T-cell (primary cell): ENCODE results near the gene GIMAP1. TPM values are rescaled to one million over a fixed set of nuclear protein-coding genes. Genes with fewer than 3 reads are reported as not detected.
"Not testable (repeated sequence)": the region's sequence is repeated elsewhere in the genome, so short reads cannot be mapped to it uniquely, and the experiment has no call there.

Experiments used
- ATAC-seq, 4 experiments: fragments of 200-7000 bp in 3 of 4; fragments of 150-1000 bp in 1 of 4; cut with Tn5 transposase; replicated peaks in 1 of 4; 1 replicate in 3 of 4; 2 replicates in 1 of 4; pipeline ENCODE4 v1.10.0; 2021; ENCODE audit warnings: moderate library complexity in 3 of 4, mild to moderate bottlenecking in 2 of 4, moderate number of reproducible peaks in 1 of 4
- CTCF ChIA-PET, 2 donors: fragments of 300-600 bp; sonication (Branson Sonifier 250); formaldehyde crosslinking; loops; one replicate each; lab custom pipeline; 2022; ENCODE audit warnings: antibody characterized with exemption in 2 of 2; lab: Charles Lee
- POLR2A ChIA-PET, 2 donors: fragments of 300-600 bp; sonication (Branson Sonifier 250); formaldehyde crosslinking; loops; one replicate each; lab custom pipeline; 2022; ENCODE audit warnings: antibody characterized with exemption in 2 of 2; lab: Charles Lee
- DNase-seq, 35 experiments: peaks; one replicate each; pipeline versions ENCODE4 v3.0.0 to v3.0.0-alpha.2; 2013 to 2023
- H3K27ac ChIP-seq: one replicate; pipeline ENCODE4 v1.5.1; 2013; ENCODE audit warnings: low read length
- H3K27me3 ChIP-seq, 2 experiments: replicated peaks in 1 of 2; 1 replicate in 1 of 2; 2 replicates in 1 of 2; pipeline versions ENCODE4 v1.6.1 to v1.7.0; 2013; ENCODE audit warnings: low read length in 1 of 2, mixed read lengths in 1 of 2; ENCODE audit not compliant: control insufficient read depth in 2 of 2, insufficient read depth in 2 of 2; ENCODE audit errors: extremely low read depth in 1 of 2
- H3K36me3 ChIP-seq, 2 donors: 1 replicate in 1 of 2; 2 replicates in 1 of 2; pipeline versions ENCODE4 v1.6.1 to v1.7.0; 2013; ENCODE audit warnings: low read length in 1 of 2; ENCODE audit not compliant: control insufficient read depth in 2 of 2, insufficient read depth in 1 of 2; ENCODE audit errors: extremely low read depth in 1 of 2
- H3K4me1 ChIP-seq, 2 experiments: 1 replicate in 1 of 2; 2 replicates in 1 of 2; pipeline versions ENCODE4 v1.6.1 to v1.7.0; 2013; ENCODE audit warnings: low read length in 2 of 2, mixed read lengths in 1 of 2; ENCODE audit not compliant: insufficient read depth in 2 of 2, control insufficient read depth in 1 of 2; ENCODE audit errors: extremely low read depth in 1 of 2
- H3K4me3 ChIP-seq, 2 donors: 1 replicate in 1 of 2; 2 replicates in 1 of 2; pipeline versions ENCODE4 v1.5.1 to v1.7.0; 2013; ENCODE audit warnings: mild to moderate bottlenecking in 2 of 2, low read length in 1 of 2, moderate library complexity in 1 of 2; ENCODE audit not compliant: control insufficient read depth in 1 of 2; ENCODE audit errors: extremely low read depth in 1 of 2
- H3K9me3 ChIP-seq: 2 replicates; pipeline ENCODE4 v1.7.0; 2013
- H3K27ac Mint-ChIP-seq, 2 donors: one replicate each; pipeline ENCODE4 v1.8.0; 2020 to 2021; ENCODE audit warnings: mild to moderate bottlenecking in 2 of 2, mixed read lengths in 2 of 2
- H3K27me3 Mint-ChIP-seq, 2 donors: one replicate each; pipeline ENCODE4 v1.8.0; 2021 to 2022; ENCODE audit warnings: mixed read lengths in 2 of 2
- H3K36me3 Mint-ChIP-seq: one replicate; pipeline ENCODE4 v1.8.0; 2021; ENCODE audit warnings: mixed read lengths
- H3K4me1 Mint-ChIP-seq, 3 donors: one replicate each; pipeline ENCODE4 v1.8.0; 2020 to 2022; ENCODE audit warnings: mixed read lengths in 3 of 3, mild to moderate bottlenecking in 1 of 3
- H3K4me3 Mint-ChIP-seq, 3 donors: one replicate each; pipeline ENCODE4 v1.8.0; 2020 to 2022; ENCODE audit warnings: mild to moderate bottlenecking in 3 of 3, mixed read lengths in 3 of 3, moderate library complexity in 3 of 3
- H3K9me3 Mint-ChIP-seq, 3 donors: one replicate each; pipeline ENCODE4 v1.8.0; 2020 to 2022; ENCODE audit warnings: mixed read lengths in 3 of 3
- WGBS: methylation state at CpG from one replicate; pipeline ENCODE4 v1.1.5; 2013; ENCODE audit warnings: missing lambda C conversion rate; ENCODE audit not compliant: insufficient coverage; 5-methylcytosine and 5-hydroxymethylcytosine counted together
- total RNA-seq, 35 experiments: library from RNA in 6 of 35; stranded (reverse) in 6 of 35; fragments of 120-200 nt in 1 of 35; gene quantifications; one replicate each; pipeline versions ENCODE4 v1.2.1 to v1.2.4 and lab custom pipeline; 2013 to 2026

GIMAP1 gene
- total RNA-seq, 5 donors from 2014 or later (not counting 1 experiment from before 2014, with no cell fraction given), result 23.5 to 99.9 (median 76.8) TPM

- Histone ChIP-seq H3K4me1 (peaks cover 29 to 36% of the 10 kb centered on the region in 2 experiments), H3K27ac (peak overlapping the region; percentile 81)
- ATAC-seq, result peak in 3 of 4 experiments; percentile 7 to 26 (median 25)
- H3K27me3 ChIP-seq, H3K4me3 ChIP-seq, H3K27me3 Mint-ChIP-seq, H3K9me3 ChIP-seq, H3K36me3 ChIP-seq, DNase-seq: not testable (repeated sequence)
- H3K27ac Mint-ChIP-seq, result peak overlapping the region; percentile 90 to 99
- H3K36me3 Mint-ChIP-seq, result peaks cover 32% of the 10 kb centered on the region
- H3K4me3 Mint-ChIP-seq, result peak overlapping the region; percentile 56 to 75 (median 69)
- H3K4me1 Mint-ChIP-seq, result peaks cover 74 to 85% (median 79%) of the 10 kb centered on the region in 3 donors
- POLR2A ChIA-PET, result interaction anchor here (0.6 to 1.4 kb wide), 3 partner anchors 9 to 113 kb away, joined by 3 to 5 read pairs (median 4); partner anchors contain the start of gene GIMAP2 (in 1 of the 2)
- peaks cover 10 to 14% (median 10%) of the 10 kb centered on the region in 3 donors for H3K9me3 Mint-ChIP-seq
- CTCF ChIA-PET, result interaction anchor here in 1 of 2 donors (1.1 kb wide), 1 partner anchor 78 kb away, joined by 3 read pairs; no protein-coding TSS in a partner anchor
These were observed 40.1 kb upstream of the GIMAP1 start for GRCh38 chr7:150676276-150676675.

- CTCF ChIA-PET, result interaction anchor here in 1 of 2 donors (0.7 to 1.7 kb wide), 3 partner anchors 9 to 161 kb away, joined by 3 to 4 read pairs (median 3); partner anchors contain the start of gene GIMAP2
- H3K27me3 ChIP-seq, H3K27me3 Mint-ChIP-seq, H3K9me3 ChIP-seq, H3K4me3 ChIP-seq, H3K36me3 ChIP-seq: not testable (repeated sequence)
- WGBS, result no CpG with 5 or more reads among the region's 3 CpGs
- Histone ChIP-seq H3K4me1 (peaks cover 25 to 33% of the 10 kb centered on the region in 2 experiments), H3K27ac (peak overlapping the region; percentile 81)
- ATAC-seq, result peak; percentile 92 to 94 (median 94)
- peaks cover 31% of the 10 kb centered on the region for H3K36me3 Mint-ChIP-seq
- POLR2A ChIA-PET, result interaction anchor here (0.7 to 1.4 kb wide), 3 partner anchors 9 to 113 kb away, joined by 3 to 4 read pairs (median 4); partner anchors contain the start of gene GIMAP2 (in 1 of the 2)
- peak overlapping the region; percentile 56 to 75 (median 69) for H3K4me3 Mint-ChIP-seq
- peak in 27 of 35 experiments; percentile 33 to 77 (median 52) for DNase-seq
- H3K9me3 Mint-ChIP-seq, result peaks cover 10 to 18% (median 12%) of the 10 kb centered on the region in 3 donors
- peaks cover 73 to 84% (median 78%) of the 10 kb centered on the region in 3 donors for H3K4me1 Mint-ChIP-seq
- H3K27ac Mint-ChIP-seq, result peak overlapping the region; percentile 90 to 99
These were observed 39.6 kb upstream of the GIMAP1 start for GRCh38 chr7:150676854-150677253.

GRCh38 chr7:150678601-150679000 is 37.8 kb upstream of the GIMAP1 start:
- DNase-seq, result peak in 16 of 35 experiments; percentile 11 to 62 (median 32)
- Histone ChIP-seq H3K27ac (peak overlapping the region; percentile 81), H3K4me1 (peaks cover 33% of the 10 kb centered on the region in 2 experiments)
- CTCF ChIA-PET, result interaction anchor here in 1 of 2 donors (0.7 kb wide), 1 partner anchor 46 kb away, joined by 5 read pairs; no protein-coding TSS in a partner anchor
- not testable (repeated sequence) for H3K9me3 ChIP-seq, H3K36me3 ChIP-seq, H3K4me3 ChIP-seq, H3K27me3 ChIP-seq, ATAC-seq, H3K27me3 Mint-ChIP-seq
- peaks cover 6 to 23% (median 19%) of the 10 kb centered on the region in 3 donors for H3K9me3 Mint-ChIP-seq
- peak overlapping the region; percentile 90 to 99 for H3K27ac Mint-ChIP-seq
- H3K4me1 Mint-ChIP-seq, result peaks cover 76 to 88% (median 82%) of the 10 kb centered on the region in 3 donors
- 41% methylated on average over 9 of the region's 11 CpGs for WGBS
- peaks cover 34% of the 10 kb centered on the region for H3K36me3 Mint-ChIP-seq
- POLR2A ChIA-PET, result interaction anchor here in 1 of 2 donors (0.6 kb wide), 1 partner anchor 75 kb away, joined by 8 read pairs; no protein-coding TSS in a partner anchor
- peak overlapping the region; percentile 34 to 75 (median 49) for H3K4me3 Mint-ChIP-seq

GRCh38 chr7:150680364-150680763 is 36.0 kb upstream of the GIMAP1 start:
- not testable (repeated sequence) for H3K27me3 Mint-ChIP-seq, H3K36me3 ChIP-seq, H3K4me3 ChIP-seq, H3K9me3 ChIP-seq, ATAC-seq, H3K27me3 ChIP-seq, H3K27ac ChIP-seq, DNase-seq
- no CpG with 5 or more reads among the region's 2 CpGs for WGBS
- peaks cover 42 to 43% of the 10 kb centered on the region in 2 experiments for H3K4me1 ChIP-seq
- peaks cover 85 to 91% (median 87%) of the 10 kb centered on the region in 3 donors for H3K4me1 Mint-ChIP-seq
- peak overlapping the region in 1 of 2 donors; percentile 93 for H3K27ac Mint-ChIP-seq
- CTCF ChIA-PET, result interaction anchor here in 1 of 2 donors (0.6 to 0.7 kb wide), 2 partner anchors 13 to 79 kb away, joined by 3 to 6 read pairs; no protein-coding TSS in a partner anchor
- peaks cover 6 to 23% (median 19%) of the 10 kb centered on the region in 3 donors for H3K9me3 Mint-ChIP-seq
- peaks cover 34% of the 10 kb centered on the region for H3K36me3 Mint-ChIP-seq
- peak overlapping the region in 1 of 3 donors; percentile 95 for H3K4me3 Mint-ChIP-seq
- POLR2A ChIA-PET, result interaction anchor here in 1 of 2 donors (0.6 kb wide), 1 partner anchor 11 kb away, joined by 6 read pairs; no protein-coding TSS in a partner anchor

- ATAC-seq, result peak; percentile 73 to 88 (median 76)
- peaks cover 66% of the 10 kb centered on the region for H3K36me3 Mint-ChIP-seq
- Histone ChIP-seq H3K27ac (peak within 1 kb of the TSS; percentile 92), H3K9me3 (peaks cover 7% of the 10 kb centered on the region), H3K36me3 (peaks cover 14 to 23% of the 10 kb centered on the region in 2 donors), H3K4me3 (peak within 1 kb of the TSS; percentile 71 to 75), H3K27me3 (no peaks in the 10 kb centered on the region), H3K4me1 (peaks cover 32 to 50% of the 10 kb centered on the region in 2 experiments)
- 0% methylated on average over 4 of the region's 6 CpGs for WGBS
- H3K4me1 Mint-ChIP-seq, result peaks cover 81 to 87% (median 84%) of the 10 kb centered on the region in 3 donors
- peak within 1 kb of the TSS; percentile 100 for H3K27ac Mint-ChIP-seq
- peak in 9 of 35 experiments; percentile 15 to 76 (median 29) for DNase-seq
- peaks cover 12 to 34% (median 22%) of the 10 kb centered on the region in 3 donors for H3K9me3 Mint-ChIP-seq
- H3K27me3 Mint-ChIP-seq, result no peaks in the 10 kb centered on the region
- H3K4me3 Mint-ChIP-seq, result peak within 1 kb of the TSS; percentile 94 to 99 (median 95)
- POLR2A ChIA-PET, result interaction anchor here (0.6 to 1.2 kb wide), 8 partner anchors 9 to 95 kb away, joined by 3 to 7 read pairs (median 4); no protein-coding TSS in a partner anchor
- CTCF ChIA-PET, result interaction anchor here in 1 of 2 donors (0.6 to 2.4 kb wide), 10 partner anchors 8 to 238 kb away, joined by 3 to 11 read pairs (median 4); partner anchors contain the start of gene GIMAP1
These were observed 31.0 kb upstream of the GIMAP1 start, which contains the start of gene GIMAP2 for GRCh38 chr7:150685219-150686029. GIMAP2 (plus strand) TSS chr7:150685706; CDS start chr7:150687060, 1,354 bp downstream.
